Measurements from ENCODE around the gene TPRG1L. TPM values are rescaled to one million over a fixed set of nuclear protein-coding genes. Genes with fewer than 3 reads are reported as not detected.
"Not testable (repeated sequence)": the region's sequence is repeated elsewhere in the genome, so short reads cannot be mapped to it uniquely, and the experiment has no call there.

The TPRG1L gene
- total RNA-seq, 2 donors from 2014 or later: 88.5 to 93.9 TPM

DNA sequence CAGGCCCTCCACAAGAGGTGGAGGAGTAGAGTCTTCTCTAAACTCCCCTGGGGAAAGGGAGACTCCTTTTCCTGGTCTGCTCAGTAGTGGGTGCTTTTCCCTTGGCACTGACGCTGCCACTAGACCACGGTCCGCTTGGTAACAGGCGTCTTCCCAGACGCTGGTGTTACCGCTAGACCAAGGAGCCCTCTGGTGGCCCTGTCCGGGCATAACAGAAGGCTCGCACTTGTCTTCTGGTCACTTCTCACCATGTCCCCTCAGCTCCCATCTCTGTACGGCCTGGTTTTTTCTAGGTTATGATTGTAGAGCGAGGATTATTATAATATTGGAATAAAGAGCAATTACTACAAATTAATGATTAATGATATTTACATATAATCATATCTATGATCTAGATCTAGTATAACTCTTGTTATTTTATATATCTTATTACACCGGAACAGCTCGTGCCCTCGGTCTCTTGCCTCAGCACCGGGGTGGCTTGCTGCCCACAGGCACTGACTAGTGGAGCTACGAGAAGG is 3.6 kb upstream of the TPRG1L start:
- DNase-seq: not testable (repeated sequence)
- intact Hi-C loops (cut with DNase I, micrococcal nuclease): loop anchor here in 1 of 2 donors (5.0 kb wide), 1 partner anchor 129 kb away; no protein-coding TSS in a partner anchor

DNA sequence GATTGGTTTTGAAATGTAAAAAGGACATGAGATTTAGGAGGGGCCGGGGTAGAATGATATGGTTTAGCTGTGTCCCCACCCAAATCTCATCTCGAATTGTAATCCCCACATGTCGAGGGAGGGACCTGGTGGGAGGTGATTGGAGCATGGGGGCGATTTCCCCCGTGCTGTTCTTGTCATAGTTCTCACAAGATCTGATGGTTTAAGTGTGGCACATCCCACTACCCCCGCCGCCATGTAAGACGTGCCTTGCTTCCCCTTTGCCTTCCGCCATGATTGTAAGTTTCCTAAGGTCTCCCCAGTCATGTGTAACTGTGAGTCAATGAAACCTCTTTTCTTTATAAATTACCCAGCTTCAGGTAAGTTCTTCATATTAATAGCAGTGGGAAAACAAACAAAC is 2.7 kb upstream of the TPRG1L start:
- intact Hi-C loops (cut with DNase I, micrococcal nuclease): loop anchor here in 1 of 2 donors (5.0 kb wide), 1 partner anchor 130 kb away; no protein-coding TSS in a partner anchor
- not testable (repeated sequence) for ATAC-seq, DNase-seq

More for the DNA sequence above, 3.6 kb upstream of the TPRG1L start:
- not testable (repeated sequence) for ATAC-seq

DNA sequence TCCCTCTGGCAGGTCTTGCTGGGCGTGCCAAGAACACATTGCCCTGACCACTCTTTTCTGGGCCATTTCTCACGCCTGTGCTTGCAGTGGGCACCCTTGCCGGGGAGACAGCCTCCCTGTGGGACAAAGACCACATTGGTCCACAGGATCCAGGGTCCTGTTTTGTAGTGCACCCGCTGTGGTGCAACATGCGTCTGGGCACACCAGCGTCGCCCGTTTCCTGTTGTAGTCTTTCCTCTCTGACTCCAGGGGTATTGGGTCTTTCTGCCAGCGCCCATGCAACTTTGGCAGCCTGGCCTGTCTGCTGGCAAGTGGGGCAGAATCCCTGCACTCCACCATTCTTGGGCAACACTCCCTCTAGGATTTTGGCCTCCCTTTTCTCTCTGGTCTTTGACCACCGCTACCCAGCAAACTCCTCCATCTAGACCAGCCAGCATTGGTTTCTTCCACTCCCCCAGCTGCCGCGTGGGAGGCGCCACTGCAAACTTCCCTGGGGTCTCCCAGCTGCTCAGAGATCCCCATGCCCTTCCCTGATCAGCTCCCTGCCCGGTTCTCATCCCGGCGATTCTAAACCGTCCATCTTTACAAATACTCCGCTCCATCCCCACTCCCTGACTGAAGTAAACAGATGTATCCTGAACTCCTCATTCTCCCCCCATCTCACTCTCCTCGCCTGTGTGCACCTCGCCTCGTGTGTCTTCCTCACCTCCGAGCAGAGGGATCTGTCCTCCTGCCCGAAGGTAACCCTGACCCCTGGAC is 1.2 kb upstream of the TPRG1L start:
- intact Hi-C loops (cut with DNase I, micrococcal nuclease): loop anchor here in 1 of 2 donors (5.0 kb wide), 1 partner anchor 131 kb away; no protein-coding TSS in a partner anchor
- DNase-seq: no peak
- peak; percentile 1 for ATAC-seq

DNA sequence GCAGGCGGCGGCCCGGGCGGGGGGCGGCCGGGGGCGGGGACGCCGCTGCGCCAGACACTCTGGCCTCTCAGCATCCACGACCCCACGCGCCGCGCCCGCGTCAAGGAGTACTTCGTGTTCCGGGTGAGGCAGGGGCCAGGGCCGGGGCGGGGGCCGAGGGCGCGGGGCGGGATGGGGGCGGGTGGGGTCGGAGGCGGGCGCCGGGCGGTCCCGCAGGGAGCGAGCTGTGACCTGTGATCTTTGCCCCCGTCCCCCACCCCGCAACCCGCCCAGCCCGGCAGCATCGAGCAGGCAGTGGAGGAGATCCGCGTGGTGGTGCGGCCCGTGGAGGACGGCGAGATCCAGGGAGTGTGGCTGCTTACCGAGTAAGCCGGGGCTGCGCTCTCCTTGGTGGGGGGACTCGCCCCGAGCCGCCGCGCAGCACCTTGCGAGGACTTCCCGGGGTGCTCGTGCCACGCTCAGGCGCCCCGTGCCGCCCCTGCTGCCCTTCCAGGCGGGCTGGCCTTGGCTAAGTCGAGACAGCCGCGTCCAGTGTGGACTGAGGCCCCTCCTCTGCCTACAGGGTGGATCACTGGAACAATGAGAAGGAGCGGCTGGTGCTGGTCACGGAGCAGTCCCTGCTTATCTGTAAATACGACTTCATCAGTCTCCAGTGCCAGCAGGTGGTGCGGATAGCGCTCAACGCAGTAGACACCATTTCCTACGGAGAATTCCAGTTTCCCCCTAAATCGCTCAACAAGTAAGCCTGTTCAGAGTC is 514 bp downstream of the TPRG1L start:
- ATAC-seq (peak; percentile 68), DNase-seq (peak; percentile 69 to 72)
- intact Hi-C loops (cut with DNase I, micrococcal nuclease): no loop called here

DNA sequence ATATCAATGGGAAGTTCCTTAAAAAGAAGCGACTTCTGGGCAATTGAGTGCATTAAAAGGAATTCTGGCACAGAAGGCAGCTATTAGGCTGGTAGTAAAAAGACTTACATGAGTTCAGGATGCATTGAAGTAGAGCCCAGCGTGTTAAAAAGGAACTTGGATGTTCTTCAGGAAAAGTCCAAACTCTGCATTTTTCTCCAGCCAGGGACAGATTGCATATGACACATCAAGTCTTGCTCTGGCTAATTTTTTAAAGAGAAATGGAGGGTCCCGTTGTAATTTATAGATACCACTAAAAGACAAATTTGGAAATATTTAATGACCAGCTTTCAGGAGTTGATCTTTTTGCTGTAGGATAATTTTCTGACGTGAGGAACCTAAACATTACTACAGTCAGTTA is 1.2 kb downstream of the TPRG1L start:
- intact Hi-C loops (cut with DNase I, micrococcal nuclease): no loop called here
- DNase-seq (no peak), ATAC-seq (no peak)

DNA sequence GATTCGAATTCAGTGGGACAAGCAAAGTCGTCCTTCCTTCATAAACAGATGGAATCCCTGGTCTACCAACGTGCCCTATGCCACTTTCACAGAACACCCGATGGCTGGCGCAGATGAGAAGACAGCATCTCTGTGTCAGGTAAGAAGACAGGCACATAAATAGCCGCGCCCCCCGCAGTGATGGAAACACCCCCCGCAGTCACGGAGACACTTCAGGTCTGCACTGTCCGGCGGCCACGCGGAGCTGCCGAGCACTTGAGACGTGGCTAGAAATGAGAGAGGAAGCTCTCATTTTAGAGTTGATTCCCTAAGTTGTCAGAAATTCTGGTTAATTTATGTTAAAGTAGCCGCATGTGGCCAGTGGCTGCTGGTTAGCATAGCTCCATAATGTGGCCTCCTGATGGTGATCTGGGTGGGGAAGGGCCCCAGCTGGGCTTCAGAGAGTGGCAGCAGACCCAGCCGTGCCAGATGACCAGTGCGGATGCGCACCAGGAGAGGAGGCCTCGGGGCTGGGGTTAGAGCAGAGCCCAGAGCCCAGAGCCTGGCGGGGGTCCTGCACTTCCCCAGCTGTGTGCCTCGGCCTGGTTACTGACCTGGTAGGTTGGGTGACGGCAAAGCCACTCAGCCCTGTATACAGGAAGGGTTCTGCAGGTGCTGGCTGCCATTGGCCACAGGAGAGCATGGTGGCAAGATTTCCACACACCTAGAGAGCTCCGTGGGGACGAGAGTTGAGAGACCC is 2.9 kb downstream of the TPRG1L start:
- intact Hi-C loops (cut with DNase I, micrococcal nuclease): no loop called here
- ATAC-seq (no peak), DNase-seq (no peak)

DNA sequence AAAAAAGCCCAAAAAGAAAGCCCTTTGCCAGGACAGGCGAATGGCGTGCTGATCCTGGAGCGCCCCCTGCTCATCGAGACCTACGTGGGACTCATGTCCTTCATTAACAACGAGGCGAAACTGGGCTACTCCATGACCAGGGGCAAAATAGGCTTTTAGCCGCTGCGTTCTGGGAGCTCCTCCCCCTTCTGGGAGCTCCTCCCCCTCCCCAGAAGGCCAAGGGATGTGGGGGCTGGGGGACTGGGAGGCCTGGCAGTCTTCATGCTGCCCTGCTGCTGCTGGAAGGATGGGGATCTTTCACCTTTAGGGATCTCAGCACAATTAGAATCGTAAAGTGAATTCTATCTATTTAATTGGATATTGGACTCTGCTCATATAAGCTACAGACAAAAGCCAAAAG is 3.6 kb downstream of the TPRG1L start:
- intact Hi-C loops (cut with DNase I, micrococcal nuclease): no loop called here
- no peak for DNase-seq
- no peak for ATAC-seq

DNA sequence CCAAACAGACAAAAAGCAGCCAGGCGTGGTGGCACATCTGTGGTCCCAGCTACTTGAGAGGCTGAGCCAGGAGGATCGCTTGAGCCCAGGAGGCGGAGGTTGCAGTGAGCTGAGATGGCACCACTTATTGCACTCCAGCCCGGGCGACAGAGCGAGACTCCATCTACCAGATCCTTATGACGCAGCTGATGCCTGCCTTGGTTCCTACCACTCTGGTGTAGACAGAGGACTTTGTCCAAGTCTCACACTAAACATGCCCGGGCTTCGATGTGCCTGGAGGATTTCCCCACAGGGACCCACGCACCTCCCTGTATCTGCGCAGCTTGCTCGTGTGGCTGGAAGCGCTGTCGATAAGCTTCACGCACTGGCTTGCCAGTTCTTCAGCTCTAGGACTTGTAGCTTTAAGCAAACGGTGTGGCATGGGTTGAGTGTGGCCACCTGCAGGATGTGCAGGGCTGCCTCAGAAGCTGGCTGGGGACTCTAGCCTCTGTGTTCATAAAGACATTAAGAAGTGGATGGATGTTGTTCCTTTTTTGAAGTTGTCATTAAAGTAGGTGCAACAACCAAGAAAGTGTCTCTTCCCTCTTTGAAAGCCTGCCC is 4.8 kb downstream of the TPRG1L start:
- no peak for ATAC-seq
- DNase-seq: no peak
- intact Hi-C loops (cut with DNase I, micrococcal nuclease): no loop called here

DNA sequence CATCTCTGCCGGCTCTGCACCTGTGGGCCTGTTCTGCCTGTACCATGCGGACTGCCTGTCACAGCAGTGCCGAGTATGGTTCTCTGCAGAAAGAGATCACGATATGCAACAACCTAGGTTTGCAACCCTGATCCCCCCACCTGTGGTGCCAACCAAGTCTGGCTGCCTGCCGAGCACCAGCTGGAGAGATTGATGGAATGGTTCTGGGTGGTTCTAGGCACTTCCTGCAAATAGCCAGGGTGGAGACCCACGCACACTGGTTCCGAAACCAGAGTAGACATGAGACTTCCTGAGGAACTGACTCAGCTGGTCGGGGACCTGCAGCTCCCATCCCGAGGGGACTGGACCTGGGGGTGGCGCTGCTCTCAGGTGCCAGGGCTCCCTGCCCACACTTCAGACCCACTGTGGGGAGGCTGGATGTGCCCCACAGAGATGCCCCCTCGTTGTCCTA is 5.4 kb downstream of the TPRG1L start:
- intact Hi-C loops (cut with DNase I, micrococcal nuclease): no loop called here
- DNase-seq: no peak
- ATAC-seq: no peak

DNA sequence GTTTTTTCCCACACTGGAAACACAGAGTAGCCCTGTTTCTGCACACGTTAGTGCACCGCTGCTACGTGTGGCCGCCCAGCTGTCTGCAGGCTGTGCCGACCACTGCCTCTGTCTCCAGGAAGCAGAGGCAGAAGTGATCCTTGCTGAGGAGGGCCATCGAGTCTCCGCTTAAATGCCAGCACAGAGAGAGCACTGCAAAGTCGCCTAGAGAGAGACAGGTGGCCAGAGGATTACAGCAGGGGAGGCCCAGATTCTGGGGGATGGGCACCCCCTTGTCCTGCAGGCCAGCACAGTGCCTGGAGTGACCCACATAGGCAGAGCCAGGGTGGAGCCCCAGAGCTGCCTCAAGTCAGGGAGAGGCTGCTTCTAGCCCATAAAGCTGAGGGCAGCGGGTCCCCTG is 6.1 kb downstream of the TPRG1L start:
- DNase-seq: no peak
- ATAC-seq: peak; percentile 16
- intact Hi-C loops (cut with DNase I, micrococcal nuclease): no loop called here

DNA sequence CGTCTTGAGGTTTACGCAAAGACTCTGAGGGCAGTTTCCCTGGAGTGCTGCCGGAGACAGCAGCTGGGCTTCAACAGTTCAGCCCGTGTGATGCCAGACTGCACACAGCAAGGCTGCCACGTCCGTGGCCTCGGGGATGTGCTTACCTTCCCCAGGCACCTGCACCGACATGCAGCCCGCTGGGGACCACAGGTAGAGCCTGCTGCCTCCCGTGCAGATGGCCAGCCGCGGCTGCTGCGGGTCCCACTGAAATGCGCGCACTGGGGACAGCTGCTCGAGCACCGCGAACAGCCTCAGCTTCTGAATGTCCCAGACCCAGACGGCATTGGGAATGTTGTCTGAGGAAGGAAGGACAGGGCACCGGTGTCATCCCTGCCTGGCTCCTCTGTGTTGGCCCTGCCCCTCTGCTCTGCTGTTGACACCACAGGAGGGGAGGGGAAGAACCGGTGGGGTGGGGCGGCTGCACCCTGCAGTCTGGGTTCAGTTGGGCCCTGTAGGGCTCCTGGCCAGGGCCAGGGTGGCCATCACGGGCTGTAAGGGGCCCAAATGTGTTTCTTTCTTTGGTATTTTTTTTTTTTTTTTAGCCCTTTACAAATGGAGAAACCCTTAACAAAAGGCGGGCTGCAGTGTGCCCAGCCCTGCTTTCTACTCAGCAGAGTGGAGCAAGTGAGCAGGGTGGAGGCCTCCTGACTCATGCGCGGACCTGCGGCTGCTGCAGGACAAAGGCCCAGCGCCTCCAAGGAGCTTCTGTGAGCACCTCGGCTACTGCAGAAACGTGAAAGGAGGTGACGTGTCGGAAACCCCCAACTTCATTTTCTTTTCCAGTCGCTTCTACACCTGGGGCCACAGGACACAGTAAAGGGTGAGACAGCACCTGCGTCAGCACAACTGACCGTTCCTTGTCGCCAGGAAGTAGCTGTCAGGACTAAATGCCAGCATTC is 6.8 kb downstream of the TPRG1L start:
- DNase-seq (no peak), ATAC-seq (peak; percentile 11)
- intact Hi-C loops (cut with DNase I, micrococcal nuclease): no loop called here

DNA sequence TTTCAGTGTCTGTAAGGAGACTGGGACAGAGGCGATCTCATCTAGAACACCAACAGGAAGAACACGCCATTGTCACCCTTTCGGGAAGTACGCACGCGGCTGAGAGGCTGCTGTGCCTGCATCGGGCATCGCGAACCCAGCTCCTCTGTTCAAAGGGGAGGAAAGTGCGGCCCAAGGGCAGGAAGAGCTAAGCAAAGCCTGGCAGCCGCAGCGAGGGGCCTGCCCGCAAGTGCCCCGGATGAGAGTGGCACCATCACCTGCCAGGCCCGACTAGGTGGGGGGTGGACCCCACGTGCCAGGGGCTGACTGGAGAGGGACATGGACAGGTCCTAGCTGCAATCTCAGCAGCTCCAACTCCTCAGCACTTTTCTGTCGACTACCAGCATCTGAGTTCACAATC is 7.5 kb downstream of the TPRG1L start:
- DNase-seq (no peak), ATAC-seq (no peak)
- intact Hi-C loops (cut with DNase I, micrococcal nuclease): no loop called here

DNA sequence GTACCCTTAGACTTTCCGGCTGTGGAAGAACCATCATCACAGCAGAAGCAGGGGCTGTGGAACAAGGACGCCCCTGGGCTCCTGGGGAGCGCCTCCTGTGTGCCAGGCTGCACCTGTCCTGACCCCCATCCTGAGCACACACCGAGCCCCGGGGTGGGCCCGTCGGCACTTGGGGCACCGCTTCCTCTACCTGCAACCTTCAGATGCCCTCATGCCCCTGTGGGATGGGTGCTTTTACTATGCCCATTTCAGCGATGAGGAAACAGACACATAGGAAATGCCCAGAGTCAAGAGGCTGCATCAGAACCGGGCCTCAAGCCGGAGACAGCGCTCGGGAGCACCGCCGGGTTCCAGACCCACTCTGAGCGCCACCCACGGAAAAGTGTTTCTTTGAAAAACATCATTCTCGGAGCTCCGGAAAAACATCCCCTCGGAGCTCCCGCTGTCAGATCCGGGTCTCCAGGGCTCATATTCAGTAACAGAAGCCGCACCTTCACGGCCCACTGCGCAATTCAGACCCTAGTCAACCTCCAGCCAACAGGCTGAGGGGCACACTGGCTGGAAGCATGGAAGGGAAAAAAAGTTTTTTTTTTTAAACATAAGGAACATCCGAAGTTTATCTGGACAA is 8.0 kb downstream of the TPRG1L start:
- no peak for DNase-seq
- intact Hi-C loops (cut with DNase I, micrococcal nuclease): no loop called here
- ATAC-seq: no peak

DNA sequence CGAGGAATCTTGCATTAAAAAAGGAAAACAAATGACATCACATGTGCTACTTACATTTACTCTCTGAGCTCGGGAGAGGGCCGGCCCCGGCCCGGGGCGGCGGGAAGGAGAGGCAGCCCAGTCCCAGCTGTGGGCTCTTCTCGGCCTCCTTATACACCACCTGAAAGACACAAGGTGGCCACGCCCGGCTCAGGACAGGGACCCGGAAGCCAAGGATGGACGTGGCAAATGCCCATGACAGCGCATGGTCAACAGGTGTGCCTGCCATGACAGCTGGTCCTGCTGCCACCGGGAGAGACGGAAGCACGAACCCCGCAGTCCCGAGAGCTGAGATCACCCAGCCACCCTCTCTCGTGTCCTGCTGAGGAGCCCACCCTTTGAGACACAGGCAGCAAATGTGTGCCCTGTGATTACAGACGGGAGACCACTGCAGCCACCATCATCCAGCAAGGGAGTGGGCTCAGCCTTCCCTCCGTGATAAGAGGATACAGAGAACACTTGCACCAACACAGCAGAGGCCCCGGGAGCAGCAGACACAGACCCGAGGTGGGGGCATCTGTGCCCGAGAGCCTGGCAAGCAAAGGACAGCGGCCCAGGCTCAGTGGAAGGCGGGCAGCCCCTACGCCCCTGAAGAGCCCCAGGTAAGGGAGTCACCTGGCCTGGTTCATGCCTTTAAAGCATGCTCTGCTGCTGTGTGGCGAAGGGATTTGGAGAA is 8.7 kb downstream of the TPRG1L start:
- DNase-seq (no peak), ATAC-seq (no peak)
- intact Hi-C loops (cut with DNase I, micrococcal nuclease): no loop called here

DNA sequence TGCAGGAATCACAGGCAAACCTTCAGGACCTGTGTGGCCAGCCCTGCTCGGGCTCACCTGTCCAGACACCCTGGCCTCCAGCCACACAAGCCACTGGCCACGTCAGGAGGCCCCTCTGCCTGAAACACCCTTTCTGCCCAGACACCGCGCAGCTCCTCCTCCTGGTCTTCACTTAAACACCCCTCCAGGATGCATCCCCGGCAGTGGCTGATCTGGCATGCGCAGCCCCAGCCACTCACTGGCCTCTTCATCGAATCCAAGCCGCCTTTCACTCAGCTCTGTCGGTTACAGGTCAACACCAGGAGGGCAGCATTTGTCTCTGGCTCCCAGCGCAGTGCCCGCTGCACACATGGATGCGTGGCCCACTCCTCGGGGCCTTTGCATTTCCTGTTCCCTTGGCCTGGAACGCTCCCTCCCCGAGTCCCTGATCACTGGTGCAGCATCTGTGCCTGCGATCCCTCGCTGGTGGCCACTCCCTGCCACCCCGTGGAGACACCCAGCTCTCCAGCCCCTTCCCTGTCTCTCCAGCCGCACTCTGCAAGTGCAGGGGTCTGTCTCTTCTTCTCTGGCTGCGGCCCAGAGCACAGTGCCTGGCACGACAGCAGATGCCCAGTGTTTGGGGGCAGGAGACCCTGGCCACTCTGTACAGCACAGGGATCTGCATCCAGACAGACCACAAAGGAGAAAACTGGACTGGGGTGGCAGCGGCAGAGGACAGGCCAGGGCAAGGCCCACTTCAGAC is 9.4 kb downstream of the TPRG1L start:
- ATAC-seq (no peak), DNase-seq (no peak)
- intact Hi-C loops (cut with DNase I, micrococcal nuclease): no loop called here

DNA sequence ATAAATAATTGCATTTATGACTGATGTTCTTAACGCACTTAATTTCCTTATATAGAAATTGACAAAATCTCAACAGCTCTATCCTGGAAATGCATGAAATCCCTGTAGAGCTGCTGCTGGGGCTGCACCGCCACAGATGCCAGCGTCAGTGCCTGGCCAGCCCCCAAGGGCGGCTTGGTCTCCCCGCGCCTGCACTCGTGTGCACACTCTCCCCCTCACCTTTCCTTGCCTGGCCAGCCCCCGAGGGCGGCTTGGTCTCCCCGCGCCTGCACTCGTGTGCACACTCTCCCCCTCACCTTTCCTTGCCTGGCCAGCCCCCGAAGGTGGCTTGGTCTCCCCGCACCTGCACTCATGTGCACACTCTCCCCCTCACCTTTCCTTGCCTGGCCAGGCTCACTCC is 11.3 kb downstream of the TPRG1L start:
- intact Hi-C loops (cut with DNase I, micrococcal nuclease): no loop called here
- DNase-seq: no peak
- no peak for ATAC-seq

Data from left colon (tissue), 2 donors.